Muscle layer of colon (tissue), 2 donors: ENCODE results near the gene IFNAR2.
"Not testable (repeated sequence)": the region's sequence is repeated elsewhere in the genome, so short reads cannot be mapped to it uniquely, and the experiment has no call there.

Experiments used
- H3K27ac ChIP-seq: one replicate; pipeline ENCODE4 v1.7.0; 2013; ENCODE audit warnings: low read depth, mild to moderate bottlenecking, low read length, moderate library complexity
- H3K27me3 ChIP-seq, 2 donors: one replicate each; pipeline ENCODE4 v1.7.0; 2013; ENCODE audit warnings: low read length in 2 of 2, mild to moderate bottlenecking in 2 of 2; ENCODE audit not compliant: insufficient read depth in 2 of 2, control insufficient read depth in 1 of 2
- H3K36me3 ChIP-seq: one replicate; pipeline ENCODE4 v1.7.0; 2013; ENCODE audit warnings: mild to moderate bottlenecking, low read length; ENCODE audit not compliant: insufficient read depth
- H3K4me1 ChIP-seq: one replicate; pipeline ENCODE4 v1.7.0; 2013; ENCODE audit warnings: mild to moderate bottlenecking, low read length; ENCODE audit not compliant: insufficient read depth
- H3K4me3 ChIP-seq, 2 donors: one replicate each; pipeline ENCODE4 v1.7.0; 2013; ENCODE audit warnings: low read length in 2 of 2, low read depth in 1 of 2, mild to moderate bottlenecking in 1 of 2, moderate library complexity in 1 of 2
- H3K9ac ChIP-seq: one replicate; pipeline ENCODE4 v1.7.0; 2013; ENCODE audit warnings: low read length
- H3K9me3 ChIP-seq: one replicate; pipeline ENCODE4 v1.7.0; 2013; ENCODE audit warnings: mild to moderate bottlenecking, low read length
- donor health status: abdominal sarcoma.
- donor health status: Adenocarcinoma of cecum.

IFNAR2 gene

GRCh38 chr21:33246506-33246905 is 16.8 kb downstream of the IFNAR2 start:
- H3K9ac ChIP-seq = no peak overlapping the region
- no peaks in the 10 kb centered on the region for H3K27me3 ChIP-seq
- H3K9me3 ChIP-seq = no peaks in the 10 kb centered on the region
- H3K27ac ChIP-seq = no peak overlapping the region
- H3K4me1 ChIP-seq = no peaks in the 10 kb centered on the region
- peaks cover 38% of the 10 kb centered on the region for H3K36me3 ChIP-seq
- H3K4me3 ChIP-seq = no peak overlapping the region

GRCh38 chr21:33246963-33247362 is 17.2 kb downstream of the IFNAR2 start:
- no peak overlapping the region for H3K27ac ChIP-seq
- no peaks in the 10 kb centered on the region for H3K9me3 ChIP-seq
- no peaks in the 10 kb centered on the region for H3K4me1 ChIP-seq
- H3K36me3 ChIP-seq = peaks cover 38% of the 10 kb centered on the region
- H3K27me3 ChIP-seq = no peaks in the 10 kb centered on the region
- no peak overlapping the region for H3K4me3 ChIP-seq
- H3K9ac ChIP-seq = no peak overlapping the region

- H3K4me1 ChIP-seq = no peaks in the 10 kb centered on the region
- H3K27ac ChIP-seq = no peak overlapping the region
- H3K4me3 ChIP-seq = no peak overlapping the region
- no peaks in the 10 kb centered on the region for H3K27me3 ChIP-seq
- H3K36me3 ChIP-seq = peaks cover 35% of the 10 kb centered on the region
- H3K9ac ChIP-seq = no peak overlapping the region
- no peaks in the 10 kb centered on the region for H3K9me3 ChIP-seq
Measured at GRCh38 chr21:33247599-33247998, 17.9 kb downstream of the IFNAR2 start.

- Histone ChIP-seq H3K4me1 (no peaks in the 10 kb centered on the region), H3K36me3 (peaks cover 45% of the 10 kb centered on the region), H3K27me3 (no peaks in the 10 kb centered on the region), H3K4me3 (no peak overlapping the region), H3K9ac (no peak overlapping the region), H3K27ac (no peak overlapping the region), H3K9me3 (no peaks in the 10 kb centered on the region)
Measured at GRCh38 chr21:33249331-33250002, 19.7 kb downstream of the IFNAR2 start.

GRCh38 chr21:33251119-33251518 is 21.4 kb downstream of the IFNAR2 start:
- H3K27ac ChIP-seq = no peak overlapping the region
- H3K36me3 ChIP-seq = peaks cover 58% of the 10 kb centered on the region
- H3K27me3 ChIP-seq = no peaks in the 10 kb centered on the region
- H3K4me1 ChIP-seq = no peaks in the 10 kb centered on the region
- no peak overlapping the region for H3K9ac ChIP-seq
- no peaks in the 10 kb centered on the region for H3K9me3 ChIP-seq
- H3K4me3 ChIP-seq = no peak overlapping the region

GRCh38 chr21:33253382-33253781 is 23.6 kb downstream of the IFNAR2 start:
- H3K4me1 ChIP-seq, H3K9ac ChIP-seq, H3K4me3 ChIP-seq, H3K27me3 ChIP-seq, H3K9me3 ChIP-seq, H3K27ac ChIP-seq: not testable (repeated sequence)
- peaks cover 42% of the 10 kb centered on the region for H3K36me3 ChIP-seq

- no peaks in the 10 kb centered on the region for H3K27me3 ChIP-seq
- peaks cover 33% of the 10 kb centered on the region for H3K36me3 ChIP-seq
- no peak overlapping the region for H3K9ac ChIP-seq
- H3K9me3 ChIP-seq = no peaks in the 10 kb centered on the region
- no peaks in the 10 kb centered on the region for H3K4me1 ChIP-seq
- H3K27ac ChIP-seq = no peak overlapping the region
- H3K4me3 ChIP-seq = no peak overlapping the region
Measured at GRCh38 chr21:33254766-33255165, 25.0 kb downstream of the IFNAR2 start.

- no peak overlapping the region for H3K4me3 ChIP-seq
- H3K9ac ChIP-seq = no peak overlapping the region
- no peaks in the 10 kb centered on the region for H3K4me1 ChIP-seq
- peaks cover 32% of the 10 kb centered on the region for H3K36me3 ChIP-seq
- no peak overlapping the region for H3K27ac ChIP-seq
- H3K9me3 ChIP-seq = no peaks in the 10 kb centered on the region
- H3K27me3 ChIP-seq = no peaks in the 10 kb centered on the region
Measured at GRCh38 chr21:33255404-33255803, 25.7 kb downstream of the IFNAR2 start.

- Histone ChIP-seq H3K4me3 (no peak overlapping the region), H3K27ac (no peak overlapping the region), H3K9me3 (no peaks in the 10 kb centered on the region), H3K9ac (no peak overlapping the region), H3K4me1 (no peaks in the 10 kb centered on the region), H3K36me3 (peaks cover 29% of the 10 kb centered on the region), H3K27me3 (no peaks in the 10 kb centered on the region)
Measured at GRCh38 chr21:33256019-33256418, 26.3 kb downstream of the IFNAR2 start.

- Histone ChIP-seq H3K9me3 (no peaks in the 10 kb centered on the region), H3K4me3 (no peak overlapping the region), H3K27ac (no peak overlapping the region), H3K36me3 (peaks cover 23% of the 10 kb centered on the region), H3K4me1 (no peaks in the 10 kb centered on the region), H3K9ac (no peak overlapping the region), H3K27me3 (no peaks in the 10 kb centered on the region)
Measured at GRCh38 chr21:33257094-33257803, 27.5 kb downstream of the IFNAR2 start.

GRCh38 chr21:33258475-33258874 is 28.7 kb downstream of the IFNAR2 start:
- Histone ChIP-seq H3K27ac (no peak overlapping the region), H3K9ac (no peak overlapping the region), H3K4me1 (no peaks in the 10 kb centered on the region), H3K9me3 (no peaks in the 10 kb centered on the region), H3K27me3 (no peaks in the 10 kb centered on the region), H3K36me3 (peaks cover 18% of the 10 kb centered on the region), H3K4me3 (no peak overlapping the region)

- Histone ChIP-seq H3K4me3 (no peak overlapping the region), H3K9me3 (no peaks in the 10 kb centered on the region), H3K36me3 (peaks cover 16% of the 10 kb centered on the region), H3K9ac (no peak overlapping the region), H3K27me3 (no peaks in the 10 kb centered on the region), H3K4me1 (no peaks in the 10 kb centered on the region), H3K27ac (no peak overlapping the region)
Measured at GRCh38 chr21:33259428-33259827, 29.7 kb downstream of the IFNAR2 start.
